GM20431 (cell line): Measurements from ENCODE around the gene ANKHD1.

Source experiments
- in situ Hi-C: fragments of 300-500 bp; cut with MseI, MboI; formaldehyde crosslinking; loops from one replicate; pipeline ENCODE4 v1.15.0; 2020; ENCODE audit warnings: low sequenced_read_pairs; ENCODE audit not compliant: unreplicated experiment

The ANKHD1 gene

GRCh38 chr5:140367256-140368013 lies 34.2 kb upstream of the ANKHD1 start:
- in situ Hi-C loops = loop anchor here (25.0 kb wide), 2 partner anchors 270 to 305 kb away; partner anchors contain the start of genes CD14, IK, NDUFA2 and TMCO6

GRCh38 chr5:140371356-140372151 lies 30.1 kb upstream of the ANKHD1 start:
- in situ Hi-C loops = loop anchor here (25.0 kb wide), 2 partner anchors 266 to 309 kb away; partner anchors contain the start of genes CD14, IK, NDUFA2 and TMCO6

- in situ Hi-C loops = loop anchor here (25.0 kb wide), 2 partner anchors 264 to 311 kb away; partner anchors contain the start of genes CD14, IK, NDUFA2 and TMCO6
These were observed 28.6 kb upstream of the ANKHD1 start for GRCh38 chr5:140372971-140373487.

GRCh38 chr5:140381351-140381750 lies 20.3 kb upstream of the ANKHD1 start:
- in situ Hi-C loops = no loop called here

- in situ Hi-C loops = no loop called here
These were observed 19.7 kb upstream of the ANKHD1 start for GRCh38 chr5:140381972-140382371.

- in situ Hi-C loops = no loop called here
These were observed 18.8 kb upstream of the ANKHD1 start for GRCh38 chr5:140382866-140383265.

GRCh38 chr5:140383300-140383699 lies 18.3 kb upstream of the ANKHD1 start:
- in situ Hi-C loops = no loop called here

- in situ Hi-C loops = no loop called here
These were observed 13.6 kb upstream of the ANKHD1 start for GRCh38 chr5:140388052-140388451.

- in situ Hi-C loops = no loop called here
These were observed 10.3 kb upstream of the ANKHD1 start for GRCh38 chr5:140391312-140391711.

GRCh38 chr5:140391732-140392131 lies 9.9 kb upstream of the ANKHD1 start:
- in situ Hi-C loops = no loop called here

GRCh38 chr5:140393738-140394137 lies 7.9 kb upstream of the ANKHD1 start:
- in situ Hi-C loops = no loop called here

GRCh38 chr5:140398379-140398811 lies 3.2 kb upstream of the ANKHD1 start:
- in situ Hi-C loops = no loop called here

GRCh38 chr5:140399979-140400729 lies 1.5 kb upstream of the ANKHD1 start:
- in situ Hi-C loops = no loop called here

GRCh38 chr5:140400730-140401361 lies 787 bp upstream of the ANKHD1 start:
- in situ Hi-C loops = no loop called here

- in situ Hi-C loops = no loop called here
These were observed 833 bp downstream of the ANKHD1 start for GRCh38 chr5:140402258-140403074.

- in situ Hi-C loops = no loop called here
These were observed 2.0 kb downstream of the ANKHD1 start for GRCh38 chr5:140403613-140404012.

GRCh38 chr5:140408750-140409241 lies 7.2 kb downstream of the ANKHD1 start:
- in situ Hi-C loops = no loop called here

GRCh38 chr5:140413230-140413629 lies 11.6 kb downstream of the ANKHD1 start:
- in situ Hi-C loops = no loop called here

GRCh38 chr5:140417235-140417634 lies 15.6 kb downstream of the ANKHD1 start:
- in situ Hi-C loops = no loop called here
